Measurements from ENCODE around the gene TGFB1.

TGFB1 gene

DNA sequence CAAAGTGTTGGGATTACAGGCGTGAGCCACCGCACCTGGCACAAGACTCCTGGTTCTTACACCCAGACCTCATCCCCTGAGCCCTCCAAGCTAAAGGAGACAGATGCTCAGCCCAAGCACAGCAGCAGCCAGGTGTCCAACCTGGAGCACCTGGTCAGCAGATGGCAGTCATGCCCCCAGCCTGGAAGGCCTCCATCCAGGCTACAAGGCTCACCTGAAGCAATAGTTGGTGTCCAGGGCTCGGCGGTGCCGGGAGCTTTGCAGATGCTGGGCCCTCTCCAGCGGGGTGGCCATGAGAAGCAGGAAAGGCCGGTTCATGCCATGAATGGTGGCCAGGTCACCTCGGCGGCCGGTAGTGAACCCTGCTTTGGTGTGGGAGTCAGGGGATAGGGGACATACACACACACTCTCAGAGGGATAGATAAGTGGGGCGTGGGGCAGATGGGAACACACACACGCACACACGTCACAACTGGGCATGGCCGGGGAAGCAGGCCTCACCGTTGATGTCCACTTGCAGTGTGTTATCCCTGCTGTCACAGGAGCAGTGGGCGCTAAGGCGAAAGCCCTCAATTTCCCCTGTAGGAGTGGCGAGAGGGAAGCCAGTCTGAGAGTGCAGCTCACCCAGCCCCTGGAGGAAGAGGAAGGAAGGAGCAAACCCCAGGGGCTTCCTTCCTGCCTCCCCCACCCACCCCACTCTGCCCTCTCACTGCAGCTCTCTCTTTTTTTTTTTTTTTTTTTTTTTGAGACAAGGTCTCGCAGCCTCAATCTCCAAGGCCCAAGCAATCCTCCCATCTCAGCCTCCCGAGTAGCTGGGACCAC, 11.8 kb downstream of the TGFB1 start:
- DNase-seq (ENCODE audit: low read depth) = no peak

DNA sequence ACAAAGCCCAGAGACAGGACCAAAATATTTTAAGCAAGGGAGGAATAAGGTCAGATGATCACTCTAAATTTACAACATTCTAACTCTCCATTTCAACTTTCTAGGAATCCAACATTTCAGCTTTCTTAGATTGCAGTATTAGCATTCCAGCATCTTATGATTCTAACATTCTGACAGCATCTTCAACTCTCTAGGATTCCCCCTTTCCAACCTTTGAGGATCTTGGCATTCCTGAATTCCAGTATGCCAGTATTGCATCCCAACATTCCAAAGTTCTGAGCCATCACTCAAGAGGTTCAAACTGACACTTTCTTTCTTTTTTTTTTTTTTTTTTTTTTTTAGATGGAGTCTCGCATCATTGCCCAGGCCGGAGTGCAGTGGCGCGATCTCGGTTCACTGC, 13.8 kb downstream of the TGFB1 start:
- DNase-seq (ENCODE audit: low read depth) = no peak

DNA sequence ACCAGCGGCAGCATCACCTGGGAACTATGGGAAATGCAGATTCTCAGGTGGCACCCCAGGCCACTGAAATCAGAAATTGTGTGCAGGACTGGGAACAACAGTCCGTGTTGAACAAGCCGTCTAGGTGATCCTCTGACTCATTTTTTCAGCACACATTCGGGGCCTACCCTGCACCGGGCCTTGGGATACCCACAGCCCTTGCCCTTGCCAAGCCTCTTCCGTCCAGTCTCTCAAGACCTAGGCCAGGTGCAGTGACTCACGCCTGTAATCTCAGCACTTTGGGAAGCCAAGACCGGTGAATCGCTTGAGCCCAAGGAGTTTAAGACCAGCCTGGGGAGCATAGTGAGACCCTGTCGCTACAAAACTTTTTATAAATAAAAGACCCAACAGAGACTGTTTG, 18.3 kb downstream of the TGFB1 start:
- DNase-seq (ENCODE audit: low read depth) = no peak

DNA sequence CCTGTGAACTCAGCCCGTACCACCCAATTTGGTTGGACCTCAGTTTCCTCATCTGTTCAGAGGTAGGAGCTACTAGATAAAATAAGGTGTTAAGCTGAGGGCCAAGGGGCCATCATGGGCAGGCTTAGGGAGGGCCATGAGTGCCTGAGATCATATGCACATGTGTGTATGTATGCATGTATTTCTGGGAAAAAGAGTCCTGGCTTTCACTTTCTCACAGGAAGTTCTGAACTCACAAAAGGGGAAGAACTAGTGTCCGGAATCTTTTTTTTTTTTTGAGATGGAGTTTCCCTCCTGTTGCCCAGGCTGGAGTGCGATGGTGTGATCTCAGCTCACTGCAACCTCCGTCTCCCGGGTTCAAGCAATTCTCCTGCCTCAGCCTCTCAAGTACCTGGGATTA, 18.9 kb downstream of the TGFB1 start:
- DNase-seq (ENCODE audit: low read depth) = no peak

DNA sequence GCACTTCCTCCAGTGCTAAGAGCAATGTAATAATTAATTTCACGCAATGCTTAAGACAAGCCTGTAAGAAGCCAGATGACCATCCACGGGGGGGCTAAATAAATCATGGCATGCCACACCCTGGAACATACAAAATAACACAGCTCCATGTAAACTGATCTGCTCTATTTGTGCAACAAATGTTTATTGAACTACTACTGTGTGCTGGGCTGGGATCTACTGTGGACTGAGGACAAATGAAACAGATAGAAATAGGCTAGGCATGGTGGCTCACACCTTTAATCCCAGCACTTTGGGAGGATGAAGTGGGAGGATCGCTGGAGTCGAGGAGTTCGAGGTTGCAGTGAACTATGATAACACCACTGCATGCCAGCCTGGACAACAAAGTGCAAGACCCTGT, 21.3 kb downstream of the TGFB1 start:
- DNase-seq (ENCODE audit: low read depth) = no peak

DNA sequence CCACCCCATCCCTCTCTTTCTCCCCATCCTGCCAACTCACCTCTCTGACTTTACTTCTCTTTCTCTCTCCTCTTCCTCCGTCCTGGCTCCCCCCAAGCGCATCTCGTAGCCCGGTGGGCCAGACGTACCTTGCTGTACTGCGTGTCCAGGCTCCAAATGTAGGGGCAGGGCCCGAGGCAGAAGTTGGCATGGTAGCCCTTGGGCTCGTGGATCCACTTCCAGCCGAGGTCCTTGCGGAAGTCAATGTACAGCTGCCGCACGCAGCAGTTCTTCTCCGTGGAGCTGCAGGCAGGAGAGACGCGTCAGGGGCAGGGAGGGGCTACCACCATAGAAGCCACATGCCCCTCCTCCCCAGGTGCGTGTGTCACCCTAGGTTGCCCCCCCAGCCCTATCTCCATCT, 21.7 kb downstream of the TGFB1 start:
- DNase-seq (ENCODE audit: low read depth) = no peak

DNA sequence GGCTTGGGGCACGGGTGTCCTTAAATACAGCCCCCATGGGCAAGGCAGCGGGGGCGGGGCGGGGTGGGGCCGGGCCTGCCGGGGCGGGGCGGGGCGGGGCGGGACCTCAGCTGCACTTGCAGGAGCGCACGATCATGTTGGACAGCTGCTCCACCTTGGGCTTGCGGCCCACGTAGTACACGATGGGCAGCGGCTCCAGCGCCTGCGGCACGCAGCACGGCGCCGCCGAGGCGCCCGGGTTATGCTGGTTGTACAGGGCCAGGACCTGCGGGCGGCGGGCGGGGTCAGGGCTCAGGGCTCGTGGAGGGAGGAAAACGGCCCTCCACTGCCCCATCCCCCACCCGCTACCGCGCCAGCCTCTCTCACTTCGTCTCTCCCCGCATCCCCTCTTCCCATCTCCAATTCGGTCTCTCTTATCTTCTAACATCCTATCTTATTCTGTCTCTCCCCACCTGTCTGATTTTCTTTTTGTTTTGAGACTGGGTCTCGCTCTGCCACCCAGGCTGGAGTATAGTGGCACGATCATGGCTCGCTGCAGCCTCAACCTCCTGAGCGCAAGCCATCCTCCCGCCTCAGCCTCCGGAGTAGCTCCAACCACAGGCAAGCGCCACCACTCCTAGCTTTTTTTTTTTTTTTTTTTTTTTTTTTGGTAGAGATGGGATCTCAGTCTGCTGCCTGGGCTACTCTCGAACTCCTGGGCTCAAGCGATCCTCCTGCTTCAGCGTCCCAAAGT, 22.6 kb downstream of the TGFB1 start:
- no peak for DNase-seq (ENCODE audit: low read depth)

DNA sequence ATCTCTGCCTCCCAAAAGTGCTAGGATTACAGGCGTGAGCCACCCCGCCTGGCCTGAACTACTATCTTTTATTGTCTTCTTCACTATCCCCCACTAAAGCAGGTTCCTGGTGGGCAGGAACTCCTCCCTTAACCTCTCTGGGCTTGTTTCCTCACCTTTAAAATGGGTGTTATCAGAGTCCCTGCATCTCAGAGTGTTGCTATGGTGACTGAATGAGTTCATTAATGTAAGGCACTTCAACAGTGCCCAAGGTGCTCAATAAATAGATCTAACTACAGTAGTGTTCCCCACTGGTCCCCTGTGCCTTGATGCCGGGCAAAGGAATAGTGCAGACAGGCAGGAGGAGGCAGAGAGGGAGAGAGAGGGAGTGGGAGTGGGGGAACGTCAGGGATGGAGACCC, 23.2 kb downstream of the TGFB1 start:
- no peak for DNase-seq (ENCODE audit: low read depth)

- DNase-seq (ENCODE audit: low read depth) = no peak
Observed at GRCh38 chr19:41328842-41329225, 24.9 kb downstream of the TGFB1 start.

DNA sequence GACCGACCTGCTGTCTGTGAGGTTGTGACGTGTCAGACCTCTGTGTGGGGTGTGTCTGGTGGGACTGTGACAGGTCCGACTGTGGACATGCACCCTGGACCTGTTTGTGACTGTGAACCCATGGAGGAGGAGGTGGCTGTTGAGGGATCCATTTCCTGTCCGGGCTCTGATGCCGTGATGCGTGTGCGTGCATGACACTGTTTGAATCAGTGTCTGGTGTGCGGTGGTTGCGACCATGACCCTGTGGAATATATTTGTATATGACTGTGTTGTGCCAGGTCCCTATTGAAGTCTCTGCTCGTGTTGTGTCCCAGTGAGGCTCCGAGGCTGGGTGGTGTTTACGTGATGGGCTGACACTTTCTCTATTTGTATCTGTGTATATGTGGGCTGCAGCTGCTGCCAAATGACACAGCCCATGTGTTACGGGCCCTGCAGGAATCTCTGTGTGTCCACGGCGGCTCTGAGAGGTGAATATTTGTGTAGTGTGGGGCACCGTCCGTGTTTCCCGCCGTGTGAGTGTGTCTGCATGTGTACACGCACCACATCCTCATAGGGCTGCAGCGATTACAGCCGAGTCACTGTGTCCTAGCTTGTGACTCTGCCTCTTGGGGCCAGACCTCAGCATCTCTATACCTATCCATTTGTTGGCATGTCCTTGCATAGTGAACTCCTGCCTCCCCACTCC, 25.4 kb downstream of the TGFB1 start:
- DNase-seq (ENCODE audit: low read depth) = no peak

DNA sequence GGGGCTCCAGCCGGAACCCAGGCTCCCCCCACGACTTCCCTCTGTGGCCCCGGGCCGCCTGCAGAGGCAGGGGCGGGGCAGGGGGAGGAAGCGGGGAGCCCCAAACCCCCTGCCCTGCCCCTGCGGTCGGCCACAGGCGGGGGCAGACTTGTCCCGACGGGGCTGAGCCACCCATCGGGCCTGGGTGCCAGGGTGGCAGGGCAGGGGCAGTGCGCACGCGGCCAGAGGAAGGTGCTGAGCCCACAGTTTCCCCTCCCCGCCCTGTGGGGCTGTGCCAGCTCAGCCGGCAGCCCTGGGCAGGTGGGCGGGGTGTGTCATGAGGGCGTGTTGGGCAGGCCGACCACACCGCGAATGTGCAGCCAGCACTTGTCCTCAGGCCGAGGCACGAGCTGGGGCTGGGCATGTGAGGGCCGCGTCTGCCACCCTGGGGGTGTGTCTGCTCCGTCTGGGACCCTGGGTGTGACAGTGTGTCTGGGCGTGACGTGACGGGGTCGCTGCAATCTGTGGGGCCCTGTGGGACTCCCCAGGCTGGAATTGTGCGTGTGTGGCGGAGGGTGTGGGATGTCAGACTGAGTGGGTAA, 26.1 kb downstream of the TGFB1 start:
- no peak for DNase-seq (ENCODE audit: low read depth)

DNA sequence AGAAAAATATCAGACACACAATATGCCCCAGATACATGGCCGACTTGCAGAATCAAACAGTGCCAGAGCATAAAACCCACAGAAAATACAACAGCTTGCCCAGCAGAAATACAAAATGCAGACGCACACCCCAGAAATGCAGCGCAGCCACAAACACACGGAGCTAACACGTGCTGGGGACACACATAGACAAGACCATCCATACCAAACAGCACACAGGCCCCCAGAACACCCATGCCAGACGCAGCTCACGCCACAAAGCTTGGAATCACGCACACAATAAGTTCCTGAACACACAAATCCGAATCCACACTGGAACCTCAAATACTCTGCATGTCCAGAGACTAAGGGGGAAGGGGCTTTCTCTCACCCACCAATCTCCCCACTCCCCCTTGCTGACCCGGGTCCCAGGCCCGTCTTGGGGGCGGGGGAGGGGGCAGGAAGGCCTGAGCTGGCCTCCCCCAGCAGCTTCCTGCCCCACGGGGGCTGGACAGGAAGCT, 26.6 kb downstream of the TGFB1 start:
- DNase-seq (ENCODE audit: low read depth) = no peak

GRCh38 chr19:41325947-41326706, 27.6 kb downstream of the TGFB1 start:
- peak; percentile 68 for DNase-seq (ENCODE audit: low read depth)

DNA sequence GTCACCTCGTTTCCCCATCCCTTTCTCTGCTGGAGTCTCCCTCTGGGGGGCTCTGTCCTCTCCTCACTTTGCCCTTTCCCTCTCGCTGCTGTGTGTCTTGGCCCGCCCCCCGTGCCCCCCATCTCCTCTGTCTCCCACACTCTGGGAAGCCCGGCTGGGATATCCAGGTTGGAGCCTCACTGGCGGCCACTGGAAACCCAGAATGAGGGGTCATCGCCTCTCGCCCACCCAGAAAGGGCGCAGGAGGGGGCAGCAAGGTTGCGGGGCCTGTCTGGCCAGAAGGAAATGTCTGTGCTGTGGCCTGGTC, 28.1 kb downstream of the TGFB1 start:
- no peak for DNase-seq (ENCODE audit: low read depth)

DNA sequence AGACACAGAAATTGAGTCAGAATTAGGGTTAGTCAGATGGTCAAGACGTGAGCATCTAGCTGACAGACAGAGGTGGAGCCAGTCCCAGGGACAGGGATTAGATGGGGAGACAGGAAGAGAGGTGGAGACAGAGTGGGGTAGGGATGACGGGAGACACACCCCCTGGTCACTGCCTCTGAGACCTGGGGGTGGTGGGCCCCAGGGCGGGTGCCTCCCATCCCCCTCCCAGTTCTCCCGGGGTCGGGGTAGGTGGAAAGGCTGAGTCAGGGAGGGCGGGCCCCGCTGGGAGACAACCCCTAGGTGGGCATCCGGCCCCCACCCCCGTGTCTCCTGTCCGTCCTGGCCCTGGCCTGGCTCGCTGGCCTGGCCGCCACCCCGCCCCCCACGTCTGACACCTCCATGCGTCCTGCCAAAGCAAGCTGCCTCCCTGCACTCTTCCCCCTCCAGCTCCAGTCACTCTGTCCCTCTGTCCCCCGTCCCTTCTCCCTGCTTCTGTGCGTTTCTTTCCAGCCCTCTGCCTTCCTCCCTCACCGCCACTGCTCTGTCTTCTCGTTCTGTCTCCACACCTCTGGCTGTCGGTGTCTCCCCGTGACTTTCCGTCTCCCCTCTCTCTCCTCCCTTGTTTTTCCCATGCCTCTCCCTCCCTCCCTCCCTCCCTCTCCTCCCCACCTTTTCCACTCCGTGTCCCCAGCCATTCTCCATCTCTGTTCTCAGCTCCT, 28.6 kb downstream of the TGFB1 start:
- DNase-seq (ENCODE audit: low read depth) = peak; percentile 65

GRCh38 chr19:41324231-41324702, 29.5 kb downstream of the TGFB1 start:
- no peak for DNase-seq (ENCODE audit: low read depth)

DNA sequence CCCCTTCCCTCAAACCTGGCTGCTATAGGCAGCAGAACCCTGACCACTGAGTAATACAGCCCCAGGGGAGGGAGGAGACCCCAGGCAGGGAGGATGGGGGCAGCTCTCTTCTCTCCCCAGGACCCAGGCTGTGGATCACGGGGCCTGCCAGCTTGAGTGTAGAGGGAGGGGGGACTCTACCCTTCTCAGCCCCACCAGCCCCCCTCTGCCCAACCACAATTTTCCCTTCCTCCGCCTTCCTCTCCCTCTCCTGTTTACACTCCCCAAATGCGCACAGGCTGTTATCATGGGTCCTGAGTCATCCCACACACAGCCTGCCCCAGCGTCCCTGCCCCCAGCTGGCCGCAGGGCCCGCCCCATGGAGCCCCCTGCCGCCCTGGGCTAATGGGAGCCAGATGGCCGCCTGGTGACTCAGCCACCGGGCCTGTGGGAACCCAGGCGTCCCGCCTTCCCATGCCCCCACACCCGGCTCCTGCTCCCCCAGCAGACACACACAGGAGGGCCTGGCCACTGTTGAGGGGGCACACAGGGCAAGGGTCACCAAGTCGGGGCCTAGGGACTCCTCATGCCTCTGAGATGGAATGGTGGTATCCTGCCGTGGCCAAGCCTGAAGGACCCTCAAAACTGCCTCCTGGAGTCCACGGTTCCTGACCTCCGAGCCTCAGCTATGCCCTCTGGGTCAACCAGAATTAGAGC, 30.1 kb downstream of the TGFB1 start:
- DNase-seq (ENCODE audit: low read depth) = peak; percentile 82

- DNase-seq (ENCODE audit: low read depth) = no peak
Observed at GRCh38 chr19:41323023-41323422, 30.7 kb downstream of the TGFB1 start.

- DNase-seq (ENCODE audit: low read depth) = no peak
Observed at GRCh38 chr19:41322451-41322850, 31.3 kb downstream of the TGFB1 start.

DNA sequence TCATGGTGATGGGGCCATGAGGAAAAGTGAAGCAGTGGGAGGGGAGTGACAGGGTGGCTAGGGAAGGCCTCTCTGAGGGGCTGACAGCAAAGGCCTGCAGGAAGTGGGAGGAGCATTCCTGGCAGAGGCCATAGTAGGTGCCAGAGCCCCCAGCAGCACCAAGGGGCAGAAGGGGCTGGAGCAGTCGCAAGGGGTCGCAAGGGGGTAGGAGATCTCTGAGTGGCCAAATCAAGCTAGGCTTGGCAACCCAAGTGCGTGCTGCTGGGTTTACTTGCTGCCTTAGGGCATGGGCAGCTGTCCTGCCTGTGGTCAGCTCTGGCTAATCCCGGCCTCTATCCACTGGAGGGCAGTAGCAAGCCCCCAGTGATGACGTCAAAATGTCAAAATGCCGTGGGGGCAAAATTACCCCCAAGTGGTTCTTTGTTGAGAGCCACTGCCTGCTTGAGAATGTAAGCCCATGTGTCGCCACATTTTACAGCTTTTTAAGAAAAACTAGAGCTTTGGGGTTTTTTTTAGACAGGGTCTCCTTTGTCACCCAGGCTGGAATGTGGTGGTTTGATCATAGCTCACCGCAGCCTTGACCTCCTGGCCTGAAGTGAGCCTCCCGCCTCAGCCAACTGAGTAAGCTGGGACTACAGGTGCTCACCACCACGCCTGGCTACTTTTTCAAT, 32.0 kb downstream of the TGFB1 start:
- no peak for DNase-seq (ENCODE audit: low read depth)

Measured in non-pigmented ciliary epithelial cell (primary cell).